ENCODE data around the gene MAPK9.

DNA sequence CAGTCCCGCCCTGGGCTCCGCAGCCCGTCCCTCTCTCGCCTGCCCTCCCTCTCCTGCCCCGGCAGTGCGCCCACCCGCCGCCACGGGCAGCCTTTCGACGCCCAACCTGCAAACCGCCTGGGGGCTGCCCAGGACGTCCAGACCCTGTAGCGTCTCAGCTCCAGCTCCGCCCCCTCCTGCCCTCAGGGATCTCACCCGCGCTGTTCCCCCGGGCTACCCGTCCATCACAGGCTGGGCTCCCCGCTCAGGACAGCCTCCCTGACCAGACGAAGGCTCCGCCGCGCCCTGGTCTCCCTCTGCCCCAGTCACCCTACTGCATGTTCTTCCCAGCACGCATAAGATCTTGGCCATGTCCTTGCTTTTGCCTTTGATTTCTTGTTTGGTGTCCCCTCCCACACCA, 84.3 kb downstream of the MAPK9 start:
- no peak for TF ChIP-seq POLR2AphosphoS5 (IDR thresholded peaks at IDR 0.05)
- TF ChIP-seq, protein P1, sequence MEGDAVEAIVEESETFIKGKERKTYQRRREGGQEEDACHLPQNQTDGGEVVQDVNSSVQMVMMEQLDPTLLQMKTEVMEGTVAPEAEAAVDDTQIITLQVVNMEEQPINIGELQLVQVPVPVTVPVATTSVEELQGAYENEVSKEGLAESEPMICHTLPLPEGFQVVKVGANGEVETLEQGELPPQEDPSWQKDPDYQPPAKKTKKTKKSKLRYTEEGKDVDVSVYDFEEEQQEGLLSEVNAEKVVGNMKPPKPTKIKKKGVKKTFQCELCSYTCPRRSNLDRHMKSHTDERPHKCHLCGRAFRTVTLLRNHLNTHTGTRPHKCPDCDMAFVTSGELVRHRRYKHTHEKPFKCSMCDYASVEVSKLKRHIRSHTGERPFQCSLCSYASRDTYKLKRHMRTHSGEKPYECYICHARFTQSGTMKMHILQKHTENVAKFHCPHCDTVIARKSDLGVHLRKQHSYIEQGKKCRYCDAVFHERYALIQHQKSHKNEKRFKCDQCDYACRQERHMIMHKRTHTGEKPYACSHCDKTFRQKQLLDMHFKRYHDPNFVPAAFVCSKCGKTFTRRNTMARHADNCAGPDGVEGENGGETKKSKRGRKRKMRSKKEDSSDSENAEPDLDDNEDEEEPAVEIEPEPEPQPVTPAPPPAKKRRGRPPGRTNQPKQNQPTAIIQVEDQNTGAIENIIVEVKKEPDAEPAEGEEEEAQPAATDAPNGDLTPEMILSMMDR (IDR thresholded peaks at IDR 0.05) = no peak
